ELR (cell line): ENCODE measurements around the gene SERF1A.
"Not testable (repeated sequence)": the region's sequence is repeated elsewhere in the genome, so short reads cannot be mapped to it uniquely, and the experiment has no call there.

Experiments used
- DNase-seq: peaks from one replicate; pipeline ENCODE4 v3.0.0-alpha.2; 2015; ENCODE audit warnings: low read depth

SERF1A gene

GRCh38 chr5:70900533-70901271, at the start of gene SERF1A:
Gene SERF1A, plus strand, starts transcription at chr5:70900669. Its CDS starts 201 bp downstream, at chr5:70900870.
- not testable (repeated sequence) for DNase-seq

- not testable (repeated sequence) for DNase-seq
Measured at GRCh38 chr5:70866778-70867177, 33.7 kb upstream of the SERF1A start.

- not testable (repeated sequence) for DNase-seq
Measured at GRCh38 chr5:70870626-70871025, 29.8 kb upstream of the SERF1A start.

DNA sequence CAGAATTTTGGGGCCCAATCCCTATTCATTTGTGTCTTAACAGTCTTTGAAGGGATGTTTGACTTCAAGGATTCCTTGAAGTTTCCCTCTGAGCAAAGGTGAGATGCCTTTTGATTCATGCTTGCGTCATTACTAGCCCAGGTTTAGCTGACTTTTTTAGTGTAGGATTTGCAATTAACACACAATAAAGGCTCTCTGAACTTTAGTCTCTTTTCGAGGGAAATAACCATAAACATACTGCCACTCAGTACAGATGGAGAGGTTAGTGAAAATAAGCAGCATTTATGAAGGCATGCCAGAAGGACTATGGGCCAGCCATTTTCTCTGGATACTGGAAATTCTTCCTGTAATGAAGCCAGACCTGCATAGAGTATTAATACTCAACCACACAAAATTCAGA, 4.4 kb upstream of the SERF1A start:
- DNase-seq = not testable (repeated sequence)

DNA sequence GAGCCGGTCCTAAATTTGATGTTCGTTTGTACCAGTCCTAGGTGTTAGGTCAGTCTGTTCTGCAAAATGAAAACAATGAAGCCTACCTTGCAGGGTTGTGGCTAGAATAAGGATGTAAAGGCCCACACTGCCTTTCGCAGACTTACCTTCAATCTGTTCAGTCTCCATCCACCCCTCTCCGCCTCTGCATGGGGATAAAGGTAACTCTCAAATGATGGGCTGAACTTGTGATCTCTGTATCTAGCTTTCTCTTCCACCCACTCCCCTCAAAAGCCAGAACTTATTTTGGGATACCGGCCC, 753 bp downstream of the SERF1A start:
- not testable (repeated sequence) for DNase-seq

GRCh38 chr5:70906624-70907023, 6.2 kb downstream of the SERF1A start:
- DNase-seq = not testable (repeated sequence)

GRCh38 chr5:70916829-70917228, 16.4 kb downstream of the SERF1A start:
- DNase-seq = not testable (repeated sequence)

DNA sequence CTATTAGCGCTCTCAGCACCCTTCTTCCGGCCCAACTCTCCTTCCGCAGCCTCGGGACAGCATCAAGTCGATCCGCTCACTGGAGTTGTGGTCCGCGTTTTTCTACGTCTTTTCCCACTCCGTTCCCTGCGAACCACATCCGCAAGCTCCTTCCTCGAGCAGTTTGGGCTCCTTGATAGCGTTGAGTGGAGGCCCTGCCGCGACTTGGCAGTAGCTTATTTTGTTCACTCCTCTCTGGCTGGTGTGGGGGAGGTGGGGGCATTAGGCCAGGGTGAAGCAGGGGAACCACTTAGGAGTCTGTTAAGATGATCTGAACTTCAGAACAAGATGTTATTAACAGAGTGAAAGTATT, 24.7 kb downstream of the SERF1A start:
- not testable (repeated sequence) for DNase-seq

- DNase-seq = not testable (repeated sequence)
Measured at GRCh38 chr5:70931709-70932368, 31.4 kb downstream of the SERF1A start.

DNA sequence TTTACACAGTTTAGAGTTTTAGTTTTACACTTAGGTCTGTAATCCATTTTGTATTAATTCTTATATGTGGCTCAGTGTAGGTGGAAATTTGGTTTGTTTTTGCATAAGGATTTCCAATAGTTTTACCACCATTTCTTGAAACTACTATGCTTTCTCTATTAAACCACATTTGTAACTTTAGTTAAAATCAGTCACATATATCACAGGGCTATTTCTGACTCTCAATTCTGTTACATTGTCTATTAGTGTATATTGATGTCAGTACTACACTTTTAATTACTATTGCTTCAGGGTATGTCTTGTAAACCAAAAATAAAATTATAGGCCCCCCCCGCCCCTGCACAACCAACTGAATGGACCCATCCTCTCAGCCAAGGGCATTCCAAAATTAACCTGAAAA, 32.1 kb downstream of the SERF1A start:
- DNase-seq = not testable (repeated sequence)

GRCh38 chr5:70953068-70953467, 52.6 kb downstream of the SERF1A start:
- not testable (repeated sequence) for DNase-seq
